Activated CD4-positive, alpha-beta T cell treated with anti-CD3 and anti-CD28 coated beads, Interleukin-2, amount 50 U/mL, for 24 hours (primary cell): Measurements from ENCODE around the gene PUS1.

Source experiments
- DNase-seq, 2 donors: peaks; one replicate each; pipeline ENCODE4 v3.0.0-alpha.2; 2020; ENCODE audit warnings: low read depth in 1 of 2, low spot score in 1 of 2

PUS1 gene

DNA sequence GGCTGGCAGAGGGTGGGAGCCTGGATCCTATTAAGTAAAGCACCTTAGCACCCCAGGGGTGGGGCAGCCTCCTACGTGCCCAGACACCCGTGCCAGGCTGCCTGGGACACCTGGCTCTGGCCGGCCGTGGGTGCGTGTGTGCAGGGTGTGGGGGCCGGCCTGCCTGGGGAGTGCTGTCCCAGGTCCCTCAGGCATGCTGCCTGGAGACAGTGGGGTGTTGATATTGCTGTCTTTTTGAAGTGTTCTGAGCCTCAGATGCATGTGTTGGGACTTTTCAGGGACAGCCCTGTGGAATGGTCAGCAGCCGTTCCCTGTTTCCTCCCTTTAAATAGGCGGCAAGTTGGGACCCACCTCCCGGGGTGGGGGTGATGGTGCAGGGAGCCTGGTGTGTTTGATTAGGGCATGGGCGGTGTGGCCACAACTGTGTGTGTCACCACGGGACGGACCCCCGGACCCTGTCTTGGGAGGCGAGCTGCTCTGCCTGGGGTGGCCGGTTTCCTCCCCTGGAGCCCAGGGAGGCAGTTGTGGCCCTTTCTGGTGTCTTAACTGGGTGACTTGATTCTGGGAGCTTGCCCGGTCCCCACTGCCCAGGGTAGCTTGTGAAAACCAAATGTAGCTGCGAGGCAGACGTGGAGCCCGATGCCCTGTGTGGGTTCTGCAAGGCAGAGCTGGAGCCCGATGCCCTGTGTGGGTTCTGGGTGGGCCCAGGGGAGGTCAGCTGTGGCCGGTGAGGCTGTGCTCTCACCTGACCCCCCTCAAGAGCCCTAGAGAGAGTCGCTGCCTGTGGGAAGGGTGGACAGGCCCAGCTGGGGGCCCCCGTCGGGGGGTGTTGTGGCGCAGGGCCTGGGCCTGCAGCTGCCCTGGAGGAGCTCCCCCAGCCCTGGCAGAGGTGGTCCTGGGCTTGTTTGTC, 26.5 kb upstream of the PUS1 start:
- no peak for DNase-seq

DNA sequence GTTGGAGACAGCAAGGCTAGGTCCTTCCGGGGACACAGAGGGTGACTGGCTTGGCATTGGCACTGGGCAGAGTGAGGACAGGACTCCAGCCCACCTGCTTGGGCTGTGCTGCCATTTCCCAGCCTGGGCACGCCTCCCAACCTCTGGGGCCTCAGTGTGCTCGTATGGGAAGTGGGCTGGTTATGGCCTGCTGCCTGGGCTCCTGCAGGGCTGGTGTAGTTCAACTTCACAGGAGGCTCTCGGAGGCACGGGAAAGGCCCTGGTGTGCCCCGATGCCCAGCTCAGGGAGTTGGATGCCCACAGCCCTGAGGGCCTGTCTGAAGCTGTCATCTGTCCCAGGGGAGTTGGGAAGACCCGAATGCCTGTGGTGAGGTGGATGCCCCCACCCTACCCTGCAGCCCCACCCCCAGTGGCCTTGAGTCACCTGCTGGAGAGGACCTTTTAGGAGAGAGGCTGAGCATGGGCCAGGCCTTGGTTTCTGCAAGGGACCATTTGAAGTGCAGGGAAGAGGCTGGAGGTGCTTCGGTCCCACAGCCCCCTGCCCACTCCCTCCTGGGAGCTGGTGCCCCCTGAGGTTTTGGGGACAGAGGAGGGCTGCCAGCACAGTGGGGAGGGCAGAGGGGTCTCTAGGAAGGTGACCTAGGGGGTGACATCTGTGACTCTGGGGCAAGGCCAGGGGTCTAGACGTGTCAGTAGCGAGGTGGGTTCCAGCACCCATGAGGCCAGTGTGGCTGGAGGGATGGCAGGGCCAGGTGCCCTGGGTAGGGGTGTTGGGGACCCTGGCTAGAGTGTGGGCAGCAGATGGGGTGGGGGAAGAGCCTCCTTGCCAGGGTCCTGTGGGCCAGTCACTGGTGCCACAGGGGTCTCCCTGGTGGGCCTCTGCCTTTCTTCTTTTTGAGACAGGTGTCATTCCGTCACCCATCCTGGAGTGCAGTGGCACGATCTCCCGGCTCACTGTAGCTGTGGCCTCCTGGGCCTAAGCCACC, 25.5 kb upstream of the PUS1 start:
- DNase-seq, result no peak

DNA sequence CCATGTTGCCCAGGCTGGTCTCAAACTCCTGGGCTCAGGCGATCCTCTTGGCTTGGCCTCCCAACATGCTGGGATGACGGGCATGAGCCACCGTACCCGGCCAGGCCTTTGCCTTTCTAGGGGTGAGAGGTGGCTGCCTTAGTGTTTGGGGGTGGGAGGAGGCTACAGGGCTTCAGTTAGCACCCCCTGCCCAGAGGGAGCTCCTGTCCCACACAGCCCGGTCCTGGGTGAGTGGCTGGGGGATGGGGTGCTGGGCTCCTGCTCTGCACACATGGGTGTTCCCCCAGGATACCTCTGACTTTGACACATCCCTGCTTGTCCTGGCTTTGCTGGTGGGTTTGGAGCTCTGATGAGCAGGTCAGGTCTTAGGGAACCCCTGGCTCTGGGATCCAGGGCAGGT, 24.7 kb upstream of the PUS1 start:
- DNase-seq, result no peak

DNA sequence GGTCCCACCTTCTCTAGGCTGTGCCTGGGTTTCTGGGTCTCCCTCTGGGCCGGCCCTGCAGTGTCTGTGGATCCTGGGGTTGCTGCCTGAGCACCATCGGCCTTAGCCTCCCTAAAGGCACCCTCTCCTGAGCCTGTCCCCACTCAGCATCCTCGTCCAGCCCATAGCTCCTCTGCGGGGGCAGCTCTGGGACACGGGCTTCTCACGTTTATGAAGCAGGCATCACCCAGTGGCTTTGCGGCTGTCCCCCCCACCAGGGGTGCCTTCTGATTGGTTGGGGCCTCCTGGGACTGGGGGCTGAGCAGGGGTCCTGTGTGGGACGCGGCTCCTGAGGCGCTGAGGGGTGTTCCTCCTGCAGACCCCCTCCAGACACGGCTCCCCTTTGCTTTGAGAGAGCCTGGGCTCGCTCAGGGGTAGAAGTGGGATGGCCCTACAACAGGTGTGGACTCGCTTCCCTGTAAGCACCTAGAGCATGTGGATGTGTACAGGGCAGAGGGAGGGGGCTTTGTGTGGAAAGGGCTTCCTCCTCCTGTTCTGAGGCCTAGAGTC, 23.9 kb upstream of the PUS1 start:
- no peak for DNase-seq

DNA sequence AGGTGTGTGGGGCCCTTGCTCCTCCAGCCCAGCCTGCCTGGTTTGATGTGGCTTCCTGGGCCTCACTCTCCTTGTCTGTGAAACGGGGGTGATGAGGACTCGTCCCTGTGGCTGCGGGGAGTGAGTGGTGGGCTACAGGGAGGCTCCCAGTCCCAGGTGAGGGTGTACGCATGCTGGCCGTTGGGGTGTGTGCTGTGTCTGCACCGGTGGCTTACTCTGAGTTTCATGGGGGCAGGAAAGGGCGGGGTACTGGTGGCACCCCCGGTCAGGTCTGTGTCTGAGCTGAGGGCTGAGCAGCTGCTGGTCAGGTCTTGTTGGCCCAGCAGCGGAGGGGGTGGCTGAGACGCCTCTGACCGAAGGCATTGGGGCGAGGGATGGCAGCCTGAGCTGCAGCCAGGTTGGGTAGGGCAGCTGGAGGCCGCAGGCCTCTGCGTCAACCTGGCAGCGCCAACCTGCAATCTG, 23.4 kb upstream of the PUS1 start:
- DNase-seq, result no peak

DNA sequence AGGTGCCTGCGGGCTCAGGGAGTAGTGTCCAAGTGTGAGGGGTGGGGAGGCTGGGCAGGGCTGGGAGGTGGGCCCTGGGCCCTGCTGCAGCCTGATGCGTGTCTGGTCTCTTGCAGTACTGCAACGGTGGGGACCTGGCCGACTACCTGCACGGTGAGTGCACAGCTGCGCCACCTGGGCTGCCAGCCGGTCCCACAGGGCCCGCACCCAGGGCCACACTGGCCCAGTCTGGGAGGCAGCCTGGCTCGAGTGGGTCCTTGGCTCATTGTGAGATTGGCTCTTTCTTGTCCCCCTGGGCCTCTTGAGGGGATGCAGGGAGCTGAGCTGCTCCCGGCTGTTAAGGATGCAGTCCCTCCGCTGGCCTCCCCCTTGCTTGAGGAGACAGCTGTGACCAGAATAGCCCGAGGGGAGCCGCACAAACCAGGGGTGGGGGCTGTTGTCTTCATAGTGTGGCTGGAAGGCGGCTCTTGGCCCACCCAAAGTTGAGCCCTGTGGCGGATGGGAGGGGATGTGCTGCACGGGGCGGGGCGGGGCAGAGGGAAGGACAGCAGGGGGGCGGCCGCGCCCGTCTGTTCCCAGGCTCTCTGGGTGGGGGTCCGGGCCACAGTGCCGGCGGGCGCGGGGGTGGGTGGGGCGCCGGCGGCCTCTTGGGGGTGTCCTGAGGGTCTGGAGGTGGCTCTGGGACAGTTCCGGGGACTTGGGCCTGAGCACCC, 21.5 kb upstream of the PUS1 start:
- no peak for DNase-seq

DNA sequence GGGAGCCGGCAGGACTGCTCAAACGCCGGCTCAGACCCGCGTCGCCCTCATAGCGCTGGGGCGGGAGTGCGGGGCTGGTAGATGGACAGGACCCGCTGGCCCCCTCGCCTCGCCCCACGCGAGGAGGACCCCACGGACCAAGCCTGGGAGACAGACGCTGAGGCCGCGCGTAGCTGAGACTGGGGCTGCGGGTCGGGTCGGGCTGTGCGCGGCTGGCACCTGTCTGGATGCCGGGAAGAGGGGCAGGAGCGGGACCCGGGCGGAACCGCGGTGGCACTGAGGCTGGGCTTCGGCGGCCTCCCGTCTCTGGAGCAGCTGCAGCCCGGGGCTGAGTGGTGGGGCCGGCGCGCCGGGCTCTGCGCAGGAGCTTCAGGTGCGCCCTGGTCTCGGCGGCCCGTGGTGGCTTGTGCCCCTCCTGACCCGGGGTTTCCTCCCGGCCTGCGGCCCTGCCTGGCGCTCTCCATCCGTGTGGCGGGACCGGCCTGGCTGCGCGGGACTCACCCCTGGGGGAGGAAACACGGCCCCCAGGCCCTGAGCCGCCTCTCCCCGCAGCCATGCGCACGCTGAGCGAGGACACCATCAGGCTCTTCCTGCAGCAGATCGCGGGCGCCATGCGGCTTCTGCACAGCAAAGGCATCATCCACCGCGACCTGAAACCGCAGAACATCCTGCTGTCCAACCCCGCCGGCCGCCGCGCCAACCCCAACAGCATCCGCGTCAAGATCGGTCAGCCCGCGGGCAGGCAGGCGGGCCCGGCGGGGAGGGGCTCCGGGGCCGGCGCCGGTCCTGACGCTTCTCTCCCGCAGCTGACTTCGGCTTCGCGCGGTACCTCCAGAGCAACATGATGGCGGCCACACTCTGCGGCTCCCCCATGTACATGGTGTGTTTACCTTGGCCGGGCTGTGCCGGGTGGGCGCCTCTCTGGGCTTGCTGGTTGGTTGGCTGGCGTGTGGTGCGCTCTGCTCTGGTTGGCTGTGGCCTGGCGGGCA, 20.7 kb upstream of the PUS1 start:
- DNase-seq, result no peak

DNA sequence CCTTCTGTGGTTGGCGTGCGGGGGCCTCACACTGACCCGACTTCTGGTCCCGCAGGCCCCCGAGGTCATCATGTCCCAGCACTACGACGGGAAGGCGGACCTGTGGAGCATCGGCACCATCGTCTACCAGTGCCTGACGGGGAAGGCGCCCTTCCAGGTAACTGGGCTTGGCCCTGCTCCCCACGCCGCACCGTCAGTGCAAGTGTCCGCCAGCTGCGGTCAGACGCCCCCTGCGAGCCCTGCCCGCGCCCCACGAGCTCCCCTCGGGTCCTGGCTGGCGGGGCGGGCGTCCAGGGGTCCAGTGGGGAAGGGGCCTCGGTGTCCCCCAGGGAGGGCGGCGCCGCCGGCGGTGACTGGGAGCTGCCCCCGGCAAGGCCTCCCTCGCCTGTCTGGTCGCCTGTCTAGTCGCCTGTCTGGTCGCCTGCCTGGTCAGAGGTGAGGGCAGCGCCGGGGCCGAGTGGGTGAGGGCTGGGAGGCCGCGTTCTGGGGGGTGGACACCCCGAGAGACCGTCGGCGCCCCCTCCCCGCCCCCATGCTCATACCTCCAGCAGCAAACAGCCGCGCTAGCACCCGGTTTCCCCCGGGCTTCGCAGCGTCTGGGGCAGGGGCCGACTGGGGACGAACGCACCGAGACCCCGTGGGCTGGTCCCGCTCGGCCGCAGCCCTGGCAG, 19.9 kb upstream of the PUS1 start:
- no peak for DNase-seq

DNA sequence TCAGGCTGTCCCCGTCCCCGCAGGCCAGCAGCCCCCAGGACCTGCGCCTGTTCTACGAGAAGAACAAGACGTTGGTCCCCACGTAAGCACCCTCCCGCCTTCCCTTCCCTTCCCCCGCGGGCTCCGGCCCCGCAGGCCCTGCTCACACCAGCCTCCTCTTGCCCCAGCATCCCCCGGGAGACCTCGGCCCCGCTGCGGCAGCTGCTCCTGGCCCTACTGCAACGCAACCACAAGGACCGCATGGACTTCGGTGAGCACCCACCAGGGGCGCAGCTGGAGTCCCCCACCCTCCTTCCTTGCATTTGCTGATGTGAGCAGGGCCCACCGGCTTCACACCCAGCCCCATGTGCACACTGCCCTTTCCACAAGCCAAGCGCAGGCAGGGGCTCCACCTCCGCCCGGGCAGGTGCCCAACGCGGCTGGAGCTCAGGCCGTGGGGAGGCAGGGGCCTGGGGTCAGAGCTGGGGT, 19.3 kb upstream of the PUS1 start:
- DNase-seq, result no peak

DNA sequence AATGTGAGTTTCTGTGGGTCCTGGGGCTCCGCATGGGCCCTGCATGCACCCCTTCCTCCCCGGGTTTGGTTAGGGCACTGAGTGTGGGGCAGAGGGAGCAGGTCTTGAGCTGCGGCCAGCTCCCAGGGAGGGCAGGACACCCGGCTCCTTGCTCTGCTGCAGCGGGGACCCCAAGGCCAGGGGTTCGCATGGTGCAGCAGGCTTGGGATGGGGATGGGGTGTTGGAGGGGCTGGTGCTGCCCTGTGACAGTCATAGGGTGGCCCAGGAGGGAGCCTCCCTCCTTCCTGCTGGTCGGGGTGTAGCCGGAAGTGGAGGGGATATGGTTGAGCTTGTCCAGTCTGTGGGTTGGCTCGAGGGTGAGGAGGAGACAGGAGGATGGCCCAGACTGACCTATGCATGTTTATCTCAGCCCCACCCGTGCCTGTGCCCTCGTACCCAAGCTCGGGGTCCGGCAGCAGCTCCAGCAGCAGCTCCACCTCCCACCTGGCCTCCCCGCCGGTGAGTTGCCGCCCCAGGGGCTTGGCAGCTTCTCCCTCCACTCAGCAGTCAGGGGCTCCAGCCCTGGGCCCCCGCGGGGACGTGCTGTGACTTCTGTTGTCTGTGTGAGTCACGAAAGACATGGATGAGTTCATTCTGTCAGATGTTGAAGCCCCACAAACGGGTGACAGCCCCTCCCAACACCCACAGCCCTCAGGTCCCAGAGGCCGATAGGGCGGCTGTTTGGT, 18.6 kb upstream of the PUS1 start:
- no peak for DNase-seq

DNA sequence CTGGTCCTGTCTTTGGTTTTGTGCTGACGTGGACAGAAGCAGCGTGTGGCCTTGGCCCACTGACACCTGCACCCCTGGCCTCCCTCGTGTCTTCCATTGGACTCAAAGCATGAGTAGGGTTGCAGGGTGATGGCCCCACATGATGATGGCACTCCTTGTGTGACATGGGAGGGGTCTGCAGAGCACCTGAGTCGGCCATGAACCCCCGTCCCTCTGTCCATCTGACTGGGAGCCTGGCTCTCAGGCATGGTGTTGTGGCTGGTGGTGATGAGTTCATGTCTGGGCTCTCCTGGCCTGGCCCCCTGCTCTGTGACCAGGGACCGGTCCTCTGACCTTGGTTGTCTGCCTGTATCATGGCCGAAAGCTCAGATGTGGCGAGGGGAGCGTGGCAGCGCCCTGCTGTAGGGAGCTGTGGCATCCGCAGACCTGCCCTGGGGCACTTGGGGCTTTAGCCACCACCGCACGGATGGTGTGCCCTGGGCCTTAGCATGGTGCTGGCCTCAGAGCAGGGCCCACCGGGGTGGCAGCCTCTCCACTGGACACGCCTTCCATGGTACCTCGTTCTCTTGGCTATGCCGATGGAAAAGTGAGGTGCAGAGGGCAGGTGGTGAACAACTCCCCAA, 17.9 kb upstream of the PUS1 start:
- no peak for DNase-seq

DNA sequence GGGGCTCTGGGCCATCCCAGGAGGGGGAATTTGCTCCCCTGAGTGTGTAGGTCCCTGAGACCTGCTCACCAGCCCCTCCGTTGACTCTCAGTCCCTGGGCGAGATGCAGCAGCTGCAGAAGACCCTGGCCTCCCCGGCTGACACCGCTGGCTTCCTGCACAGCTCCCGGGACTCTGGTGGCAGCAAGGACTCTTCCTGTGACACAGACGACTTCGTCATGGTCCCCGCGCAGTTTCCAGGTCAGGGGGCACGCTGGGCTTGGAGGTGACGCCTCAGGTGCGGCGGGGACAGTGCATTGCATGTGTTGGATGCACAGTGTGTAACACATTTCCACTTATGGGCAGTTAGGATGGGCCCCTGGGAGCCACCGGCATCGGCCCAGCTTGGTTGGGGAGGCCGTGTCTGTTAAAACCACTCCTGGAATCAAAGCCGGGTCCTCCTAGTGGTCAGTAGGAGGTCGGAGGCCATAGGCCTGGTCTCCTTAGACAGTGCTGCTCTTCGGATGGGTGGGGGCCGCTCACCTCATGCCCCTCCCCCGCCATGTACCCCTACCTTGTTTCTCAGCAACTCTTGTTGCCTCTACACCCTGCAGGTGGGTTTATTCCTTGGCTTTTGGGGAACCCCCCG, 17.1 kb upstream of the PUS1 start:
- no peak for DNase-seq

DNA sequence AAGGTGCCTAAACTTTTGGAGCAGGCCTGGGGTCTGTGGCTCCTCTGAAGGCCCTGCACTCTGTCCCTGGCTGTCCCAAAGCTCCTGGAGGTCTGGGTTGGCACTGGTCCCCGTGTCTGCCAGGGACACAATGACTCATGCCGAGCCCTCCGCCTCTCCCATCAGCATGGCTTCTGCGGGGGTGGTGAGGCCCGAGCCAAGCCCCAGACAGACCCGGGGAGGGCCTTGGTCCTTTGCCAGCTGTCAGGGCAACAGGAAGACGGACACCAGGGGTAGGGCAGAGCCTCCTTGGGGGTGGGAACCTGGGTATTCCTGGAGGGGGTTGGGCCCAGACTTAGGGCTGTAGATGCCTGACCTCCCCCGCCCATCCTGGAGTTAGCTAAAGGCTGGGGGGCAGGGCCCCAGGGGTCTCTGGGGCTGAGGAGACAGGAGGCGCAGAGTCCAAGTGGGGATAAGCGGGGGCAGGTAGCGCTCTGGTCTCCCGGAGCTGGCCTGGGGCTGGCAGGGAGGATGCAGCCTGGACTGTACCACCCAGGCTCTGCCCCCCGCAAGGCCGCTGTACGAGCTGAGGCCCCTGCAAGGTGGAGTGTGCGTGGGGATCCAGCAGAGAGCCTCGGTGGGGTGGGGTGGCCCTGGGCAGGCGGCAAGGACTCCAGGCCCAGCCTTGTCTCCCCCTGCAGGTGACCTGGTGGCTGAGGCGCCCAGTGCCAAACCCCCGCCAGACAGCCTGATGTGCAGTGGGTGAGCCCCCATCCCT, 16.4 kb upstream of the PUS1 start:
- DNase-seq, result no peak

DNA sequence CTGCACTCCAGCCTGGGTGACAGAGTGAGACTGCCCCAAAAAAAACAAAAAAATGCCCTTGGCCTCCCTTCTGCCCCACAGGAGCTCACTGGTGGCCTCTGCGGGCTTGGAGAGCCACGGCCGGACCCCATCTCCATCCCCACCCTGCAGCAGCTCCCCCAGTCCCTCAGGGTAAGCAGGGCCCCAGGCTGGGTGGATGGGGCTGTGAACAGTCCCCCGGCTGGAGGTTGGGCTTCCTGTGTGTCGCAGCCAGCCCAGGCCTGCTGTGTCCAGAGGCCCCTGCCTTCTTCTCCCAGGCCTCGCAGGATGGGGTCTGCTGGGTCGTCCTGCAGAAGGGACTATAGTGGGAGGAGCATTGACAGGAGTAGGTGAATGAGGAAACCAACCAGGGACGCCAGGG, 15.4 kb upstream of the PUS1 start:
- DNase-seq, result no peak

DNA sequence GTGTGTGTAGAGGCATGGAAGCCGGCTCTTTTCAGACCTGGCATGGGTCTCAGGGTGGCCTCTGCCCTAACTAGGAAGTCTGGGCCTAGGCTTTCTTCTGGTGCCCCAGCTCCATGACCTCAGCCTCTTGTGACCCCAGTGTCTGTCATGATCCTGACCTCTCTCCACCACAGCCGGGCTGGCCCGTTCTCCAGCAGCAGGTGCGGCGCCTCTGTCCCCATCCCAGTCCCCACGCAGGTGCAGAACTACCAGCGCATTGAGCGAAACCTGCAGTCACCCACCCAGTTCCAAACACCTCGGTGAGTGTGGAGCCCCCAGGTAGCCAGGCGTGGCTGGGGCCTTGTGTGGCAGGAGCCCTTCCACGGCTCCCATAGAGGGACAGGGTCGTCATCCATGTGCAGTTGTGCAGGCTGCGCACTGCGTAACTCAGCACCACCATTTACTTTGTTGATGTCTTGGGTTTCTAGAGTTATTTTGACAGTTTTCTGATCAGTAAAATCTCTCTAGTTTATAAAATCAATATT, 14.8 kb upstream of the PUS1 start:
- no peak for DNase-seq

DNA sequence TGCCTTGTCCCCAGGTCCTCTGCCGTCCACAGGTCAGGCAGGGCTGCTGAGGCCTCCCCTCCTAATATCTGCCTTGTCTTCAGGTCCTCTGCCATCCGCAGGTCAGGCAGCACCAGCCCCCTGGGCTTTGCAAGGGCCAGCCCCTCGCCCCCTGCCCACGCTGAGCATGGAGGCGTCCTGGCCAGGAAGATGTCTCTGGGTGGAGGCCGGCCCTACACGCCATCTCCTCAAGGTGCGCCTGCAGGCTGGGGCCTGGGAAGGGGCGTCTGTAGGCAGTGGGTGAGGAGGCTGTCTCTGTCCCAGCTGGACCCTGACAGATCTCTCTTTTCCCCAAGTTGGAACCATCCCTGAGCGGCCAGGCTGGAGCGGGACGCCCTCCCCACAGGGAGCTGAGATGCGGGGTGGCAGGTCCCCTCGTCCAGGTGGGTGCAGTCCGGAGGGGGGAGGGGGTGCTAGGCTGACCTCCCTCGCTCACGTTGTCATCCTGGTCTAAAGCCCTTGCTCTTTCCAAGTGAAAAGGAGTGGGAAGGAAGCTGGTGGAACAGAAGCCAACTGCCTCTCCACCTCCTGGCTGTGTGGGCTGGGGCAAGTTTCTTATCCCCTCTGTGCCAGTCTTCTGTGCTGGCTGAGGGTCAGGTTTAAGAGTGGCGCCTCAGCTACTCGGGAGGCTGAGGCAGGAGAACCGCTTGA, 13.9 kb upstream of the PUS1 start:
- no peak for DNase-seq
